ENCODE results near the gene UBN2.
A peak's percentile ranks its signal among the peaks of the same experiment; 100 is the strongest.
"Not testable (repeated sequence)": the region's sequence is repeated elsewhere in the genome, so short reads cannot be mapped to it uniquely, and the experiment has no call there.

The UBN2 gene

DNA sequence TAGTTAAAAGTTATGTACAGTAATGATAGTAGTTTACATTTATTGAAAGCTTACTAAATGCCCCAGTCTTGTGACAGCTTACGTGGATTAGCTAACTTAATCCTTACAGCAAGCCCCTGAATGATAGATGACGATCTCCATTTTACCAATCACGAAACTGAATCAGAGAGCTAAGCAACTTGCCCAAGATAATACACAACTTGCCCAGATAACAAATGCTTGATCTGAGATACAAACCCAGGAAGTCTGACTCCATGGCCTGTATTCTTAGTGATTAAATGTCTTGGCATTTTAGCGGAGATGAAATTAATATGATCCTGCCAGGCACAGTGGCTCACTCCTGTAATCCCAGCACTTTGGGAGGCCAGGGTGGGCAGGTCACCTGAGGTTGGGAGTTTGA is 63.2 kb downstream of the UBN2 start:
- no peak for DNase-seq (ENCODE audit: low spot score)

DNA sequence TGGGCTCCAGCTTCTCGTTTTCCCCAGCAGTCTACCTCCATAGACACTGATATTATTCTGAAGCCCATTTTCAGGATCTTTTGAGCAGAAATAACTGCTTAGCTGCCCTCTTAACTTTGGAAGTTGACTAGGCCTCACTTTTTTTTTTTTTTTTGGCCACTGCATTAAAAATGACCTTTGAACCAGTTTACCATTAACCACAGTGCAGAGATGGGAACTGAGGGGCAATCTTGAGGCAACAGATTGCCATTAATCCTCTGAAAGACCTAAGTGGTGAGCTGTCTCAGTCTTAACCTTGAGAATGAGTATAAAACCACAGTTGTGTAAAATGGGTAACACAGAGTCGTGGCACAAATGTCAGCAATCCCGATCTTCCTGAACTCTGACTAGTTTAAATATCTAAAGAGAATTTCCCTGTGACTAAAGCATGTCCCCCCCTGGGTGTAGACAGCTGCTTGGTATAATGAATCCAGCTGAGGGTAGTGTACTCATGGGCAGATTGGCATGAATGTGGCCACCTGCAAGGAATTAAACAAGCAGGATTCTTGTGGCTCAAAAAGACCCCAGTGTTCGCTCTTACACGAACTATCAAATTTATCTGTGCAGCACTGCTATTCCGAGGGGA is 64.0 kb downstream of the UBN2 start:
- DNase-seq (ENCODE audit: low spot score) = no peak

DNA sequence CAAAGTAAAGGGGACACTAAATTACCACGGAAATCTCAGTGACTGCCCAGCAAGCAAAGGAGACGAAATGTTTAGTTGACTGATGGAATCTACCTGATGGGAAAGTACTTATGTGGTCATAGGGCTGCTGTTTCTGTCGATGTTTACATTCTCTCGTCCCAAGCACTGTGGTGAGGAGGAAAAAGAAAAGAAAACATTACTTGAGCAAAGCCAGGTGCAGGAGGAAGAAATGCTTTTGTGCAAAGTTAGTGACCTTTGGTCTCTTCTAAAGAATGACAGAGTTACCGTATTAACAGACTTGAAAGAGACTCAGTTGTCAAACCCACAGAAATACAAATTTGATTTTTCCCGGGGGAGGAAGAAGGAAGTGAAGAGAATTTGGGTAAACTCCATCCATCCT is 66.8 kb downstream of the UBN2 start:
- DNase-seq (ENCODE audit: low spot score) = no peak

DNA sequence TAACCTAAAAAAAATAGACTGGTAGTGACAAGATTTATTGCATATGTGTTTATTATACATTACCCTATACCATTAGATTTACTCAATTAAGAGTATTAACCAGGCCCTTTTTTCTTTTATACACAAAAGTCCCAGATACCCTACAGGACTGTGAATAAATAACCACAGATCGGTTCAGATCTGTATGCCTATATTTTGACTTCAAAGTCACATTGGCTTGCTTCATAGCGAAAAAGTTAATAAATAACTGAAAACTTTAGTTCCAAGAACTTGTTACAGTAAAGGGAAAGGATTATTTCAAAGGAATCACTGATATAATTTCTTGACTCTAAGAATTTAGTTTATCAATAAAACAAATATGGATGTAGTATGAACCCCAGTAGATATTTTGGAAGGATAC is 68.3 kb downstream of the UBN2 start:
- no peak for DNase-seq (ENCODE audit: low spot score)

DNA sequence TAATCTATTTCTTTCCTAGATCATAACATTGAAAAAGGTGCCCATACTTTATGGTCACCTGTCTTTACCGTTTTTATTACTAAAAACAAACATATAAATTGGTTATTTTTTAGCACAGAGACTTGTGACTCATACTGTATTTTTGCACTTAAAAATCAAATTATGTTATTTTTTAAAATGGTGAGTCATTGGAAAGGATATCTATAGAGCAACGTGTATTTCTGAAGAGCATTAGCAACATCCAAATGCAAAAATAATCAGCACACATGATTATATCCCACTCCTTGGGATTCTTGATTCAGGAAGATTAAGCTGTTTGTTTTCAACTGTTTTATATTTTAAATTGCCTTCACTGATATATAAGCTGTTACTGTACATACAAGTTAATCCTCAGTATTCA is 69.4 kb downstream of the UBN2 start:
- no peak for DNase-seq (ENCODE audit: low spot score)

DNA sequence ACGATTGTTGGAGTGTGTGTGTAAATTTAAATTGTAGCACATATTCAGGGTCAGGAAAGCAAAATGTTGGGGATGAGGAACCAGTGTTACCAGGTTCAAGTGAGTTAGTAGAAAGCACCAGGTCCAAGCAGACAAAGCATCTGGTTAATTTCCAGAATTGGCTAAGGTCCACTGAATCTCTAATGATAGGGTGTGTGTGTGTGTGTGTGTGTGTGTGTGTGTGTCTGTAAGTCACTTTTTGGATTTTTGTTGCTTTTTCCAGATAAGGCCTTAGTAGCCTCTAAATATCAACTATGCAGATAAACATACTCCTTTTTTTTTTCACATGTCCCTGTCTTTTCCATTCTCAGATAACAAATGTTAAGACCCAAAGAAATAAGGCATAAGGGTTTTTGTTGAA is 73.5 kb downstream of the UBN2 start:
- no peak for DNase-seq (ENCODE audit: low spot score)

- no peak for DNase-seq (ENCODE audit: low spot score)
Observed at GRCh38 chr7:139317939-139318505, 87.0 kb downstream of the UBN2 start.

GRCh38 chr7:139321071-139321745 is 90.2 kb downstream of the UBN2 start:
- DNase-seq (ENCODE audit: low spot score) = no peak

- not testable (repeated sequence) for DNase-seq (ENCODE audit: low spot score)
Observed at GRCh38 chr7:139324709-139325108, 93.7 kb downstream of the UBN2 start.

DNA sequence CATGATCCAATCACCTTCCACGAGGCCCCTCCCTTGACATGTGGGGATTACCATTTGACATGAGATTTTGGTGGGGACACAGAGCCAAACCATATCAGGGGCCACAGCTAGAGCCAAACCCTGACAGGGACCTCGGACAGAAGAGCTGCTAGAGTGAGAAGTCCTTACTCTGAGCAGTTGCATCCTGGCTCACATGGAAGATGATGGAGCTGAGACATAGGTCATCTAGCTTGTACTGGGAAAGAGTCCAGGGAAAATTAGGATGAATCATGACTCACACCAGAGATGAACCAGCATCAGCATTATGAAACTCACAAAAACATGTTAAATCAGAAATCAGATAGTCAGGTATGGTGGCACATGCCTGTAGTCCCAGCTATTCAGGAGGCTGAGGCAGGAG is 97.3 kb downstream of the UBN2 start:
- DNase-seq (ENCODE audit: low spot score) = no peak

DNA sequence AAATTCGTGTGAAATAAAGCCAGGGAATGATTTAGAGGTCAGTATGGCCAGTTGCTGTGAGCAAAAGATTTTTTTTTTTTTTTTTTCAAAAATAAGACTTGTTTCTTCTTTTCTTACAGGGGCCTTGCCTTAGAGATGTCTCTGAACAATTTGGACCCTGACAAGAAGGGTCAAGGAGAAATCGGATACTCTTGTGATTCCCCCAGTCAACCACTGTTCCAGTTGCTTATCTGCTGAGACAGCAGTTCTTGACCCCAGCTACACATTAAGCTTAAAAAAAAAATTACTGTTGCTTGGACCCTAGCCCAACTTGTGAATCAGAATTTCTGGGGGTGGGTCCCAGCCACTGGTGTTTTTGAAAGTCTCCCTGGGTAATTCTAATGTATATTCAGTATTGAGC is 98.1 kb downstream of the UBN2 start:
- DNase-seq (ENCODE audit: low spot score) = no peak

GRCh38 chr7:139330333-139331030 is 99.4 kb downstream of the UBN2 start:
- no peak for DNase-seq (ENCODE audit: low spot score)

DNA sequence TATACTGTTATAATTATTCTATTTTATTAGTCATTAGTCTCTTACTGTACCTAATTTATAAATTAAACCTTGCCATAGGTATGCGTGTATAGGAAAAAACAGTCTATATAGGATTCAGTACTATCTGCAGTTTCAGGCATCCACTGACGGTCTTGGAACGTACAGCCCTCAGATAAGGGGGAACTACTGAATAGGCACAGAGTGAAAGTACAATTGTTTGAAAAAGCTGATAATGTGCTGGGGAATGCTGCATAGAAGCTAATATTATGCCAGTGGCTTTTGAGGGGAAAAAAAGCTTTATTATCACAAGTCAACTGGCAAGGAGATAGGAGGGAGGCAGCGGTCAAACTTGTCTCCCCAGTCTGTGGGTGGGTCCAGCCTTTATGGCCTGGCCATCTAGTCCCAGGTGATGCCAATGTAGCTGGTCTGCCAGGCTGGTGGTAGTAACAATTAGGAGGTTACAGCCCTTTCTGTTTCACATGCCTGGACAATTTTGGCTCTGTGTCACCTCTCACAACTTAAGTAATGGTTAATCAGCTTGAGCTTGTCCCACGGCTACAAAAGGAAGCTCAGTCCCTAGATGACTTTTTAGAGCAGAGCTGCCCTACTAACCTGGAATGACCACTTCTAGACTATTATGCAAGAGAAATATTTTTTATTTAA is 101.8 kb downstream of the UBN2 start:
- no peak for DNase-seq (ENCODE audit: low spot score)

DNA sequence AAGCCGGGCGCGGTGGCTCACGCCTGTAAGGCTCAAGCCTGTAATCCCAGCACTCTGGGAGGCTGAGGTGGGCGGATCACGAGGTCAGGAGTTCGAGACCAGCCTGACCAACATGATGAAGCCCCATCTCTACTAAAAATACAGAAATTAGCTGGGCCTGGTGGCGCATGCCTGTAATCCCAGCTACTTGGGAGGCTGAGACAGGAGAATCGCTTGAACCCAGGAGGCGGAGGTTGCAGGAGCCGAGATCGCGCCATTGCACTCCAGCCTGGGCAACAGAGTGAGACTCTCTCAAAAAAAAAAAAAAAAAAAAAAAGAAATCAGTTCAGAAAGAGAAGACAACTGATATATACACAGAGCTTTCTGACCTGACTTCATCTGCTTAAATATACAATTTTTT is 102.4 kb downstream of the UBN2 start:
- DNase-seq (ENCODE audit: low spot score) = not testable (repeated sequence)

DNA sequence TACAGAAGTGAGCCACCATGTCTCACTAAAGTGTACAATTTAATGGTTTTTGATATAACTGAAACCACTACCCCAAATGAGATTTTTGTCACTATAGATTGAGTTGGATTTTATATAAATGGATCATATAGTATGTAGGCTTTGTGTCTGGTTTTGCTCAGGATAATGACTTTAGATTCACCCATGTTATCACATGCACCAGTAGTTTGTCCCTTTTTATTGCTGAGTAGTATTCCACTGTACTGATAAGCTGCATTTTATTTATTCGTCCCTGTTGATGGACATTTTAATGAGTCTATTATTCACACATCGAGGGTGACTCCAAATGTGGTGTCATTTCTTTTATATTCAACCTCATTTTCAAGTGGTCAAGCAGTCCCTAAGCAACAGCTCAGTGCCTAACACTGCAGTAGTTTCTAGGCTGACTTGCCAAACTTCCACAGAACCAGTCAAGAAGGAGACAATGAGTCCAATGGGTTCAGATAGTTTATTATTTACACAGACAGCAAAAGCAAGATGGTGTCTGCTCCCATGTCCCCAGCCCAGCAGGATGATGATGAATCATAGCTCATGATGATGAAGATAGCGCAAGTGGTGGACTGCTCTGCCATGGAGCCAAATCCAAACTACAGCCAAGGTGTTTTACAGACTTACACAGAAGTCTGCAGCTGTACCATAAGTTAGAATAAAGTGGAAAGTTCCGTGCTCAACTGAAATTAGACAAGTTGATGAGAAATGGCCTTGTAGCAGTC is 103.5 kb downstream of the UBN2 start:
- no peak for DNase-seq (ENCODE audit: low spot score)

- DNase-seq (ENCODE audit: low spot score) = no peak
Observed at GRCh38 chr7:139339025-139339424, 108.0 kb downstream of the UBN2 start.

GRCh38 chr7:139339698-139340036 is 108.6 kb downstream of the UBN2 start:
- DNase-seq (ENCODE audit: low spot score) = no peak

DNA sequence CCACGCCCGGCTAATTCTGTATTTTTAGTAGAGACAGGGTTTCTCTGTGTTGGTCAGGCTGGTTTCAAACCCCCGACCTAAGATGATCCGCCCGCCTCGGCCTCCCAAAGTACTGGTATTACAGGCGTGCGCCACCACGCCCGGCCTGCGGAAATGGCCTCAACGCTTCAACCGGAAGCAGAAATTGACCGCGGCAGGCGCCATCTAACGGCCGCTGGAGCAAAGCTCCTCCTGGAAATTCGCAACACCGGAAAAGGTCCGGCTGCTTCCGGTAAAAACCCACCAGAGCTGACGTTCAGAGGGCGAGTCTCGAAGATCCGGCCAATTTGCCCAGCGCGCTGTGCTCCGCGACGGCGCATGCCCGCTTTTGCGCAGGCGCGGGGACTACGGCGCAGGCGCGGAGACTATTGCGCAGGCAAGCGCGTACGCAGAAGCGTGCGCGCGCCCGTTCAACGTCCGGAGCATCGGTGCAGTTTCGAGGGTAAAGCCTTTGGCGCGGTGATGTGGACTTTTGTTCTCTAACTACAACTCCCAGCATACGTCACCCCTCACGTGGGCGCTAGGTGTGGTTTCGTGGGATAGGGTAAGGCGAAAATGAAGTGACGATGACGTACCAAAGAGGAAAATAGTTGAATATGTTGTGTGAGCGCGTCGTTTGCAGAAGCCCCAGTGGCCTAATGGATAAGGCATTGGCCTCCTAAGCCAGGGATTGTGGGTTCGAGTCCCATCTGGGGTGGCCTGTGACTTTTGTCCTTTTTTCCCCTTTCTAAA is 109.2 kb downstream of the UBN2 start:
- DNase-seq (ENCODE audit: low spot score) = peak; percentile 100

- DNase-seq (ENCODE audit: low spot score) = no peak
Observed at GRCh38 chr7:139340808-139341057, 109.7 kb downstream of the UBN2 start.

DNA sequence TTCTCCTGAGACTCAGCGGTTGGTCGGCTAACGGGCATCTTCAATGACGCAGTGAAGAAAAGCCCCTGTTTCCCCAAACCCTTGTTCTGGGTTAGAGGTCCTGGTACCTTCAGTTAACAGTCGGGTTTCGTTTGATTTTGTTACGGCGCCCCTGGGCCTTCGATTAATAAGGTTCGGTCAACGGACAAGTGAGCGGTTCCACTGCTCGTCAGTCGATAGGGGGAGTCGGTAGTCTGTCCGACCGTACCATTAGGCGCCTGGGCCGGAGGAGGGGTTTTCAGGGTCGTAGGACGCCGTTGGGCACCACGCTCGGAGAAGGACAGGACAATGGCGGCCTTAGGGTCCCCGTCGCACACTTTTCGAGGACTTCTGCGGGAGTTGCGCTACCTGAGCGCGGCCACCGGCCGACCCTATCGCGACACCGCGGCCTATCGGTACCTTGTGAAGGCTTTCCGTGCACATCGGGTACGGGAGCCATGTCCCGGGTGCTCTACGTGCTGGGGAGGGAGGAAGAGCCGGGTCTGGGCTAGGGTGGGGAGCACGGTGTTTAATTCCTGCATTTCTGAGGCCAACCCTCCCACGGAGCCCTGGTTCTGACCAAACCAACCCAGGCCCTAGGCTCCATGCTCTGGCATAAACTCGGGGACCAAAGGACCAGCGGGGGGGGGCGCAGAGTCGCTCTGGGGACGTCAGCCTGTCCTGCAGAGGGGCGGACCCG is 110.2 kb downstream of the UBN2 start, which contains the start of gene FMC1:
FMC1 (plus strand) TSS at position 280 of the 718 bp plus-strand sequence; CDS start at position 328, 48 bp downstream.
- peak; percentile 94 for DNase-seq (ENCODE audit: low spot score)
